22Rv1 (cell line): Measurements from ENCODE around the gene POLD2.

ENCODE experiments used
- ZFX ChIP-seq: fragments of 450-650 bp; IDR thresholded peaks from 2 replicates; pipeline ENCODE4 v1.6.1; 2017; ENCODE audit warnings: antibody characterized with exemption, borderline replicate concordance
- TF ChIP-seq, protein P1 (sequence below): fragments of 450-650 bp; IDR thresholded peaks from 2 replicates; pipeline ENCODE4 v1.5.1; 2017; ENCODE audit warnings: mild to moderate bottlenecking

DNA sequence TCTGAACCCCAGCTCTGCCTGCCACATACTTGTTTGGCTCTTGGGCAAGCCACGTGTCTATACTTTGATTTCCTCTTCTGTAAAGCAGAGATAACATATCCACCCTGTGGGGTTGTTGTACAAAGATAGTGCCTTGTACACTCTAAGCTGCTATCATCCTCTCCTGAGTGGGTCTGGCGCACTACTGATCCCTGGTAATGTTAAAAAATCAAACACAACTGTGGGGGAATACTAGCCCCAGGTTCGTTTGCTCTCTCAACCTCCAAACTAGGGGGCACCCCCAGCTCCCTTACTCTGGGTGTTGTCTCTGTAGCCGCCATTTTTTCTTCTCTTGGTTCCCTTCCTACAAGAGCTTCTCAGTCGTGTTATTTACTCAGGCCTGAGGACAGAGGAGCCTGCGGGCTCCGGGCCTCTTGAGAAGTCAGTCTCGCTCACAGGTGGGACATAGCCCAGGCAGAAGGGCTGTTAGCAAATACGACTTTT lies 42.0 kb downstream of the POLD2 start:
- TF ChIP-seq, protein P1, sequence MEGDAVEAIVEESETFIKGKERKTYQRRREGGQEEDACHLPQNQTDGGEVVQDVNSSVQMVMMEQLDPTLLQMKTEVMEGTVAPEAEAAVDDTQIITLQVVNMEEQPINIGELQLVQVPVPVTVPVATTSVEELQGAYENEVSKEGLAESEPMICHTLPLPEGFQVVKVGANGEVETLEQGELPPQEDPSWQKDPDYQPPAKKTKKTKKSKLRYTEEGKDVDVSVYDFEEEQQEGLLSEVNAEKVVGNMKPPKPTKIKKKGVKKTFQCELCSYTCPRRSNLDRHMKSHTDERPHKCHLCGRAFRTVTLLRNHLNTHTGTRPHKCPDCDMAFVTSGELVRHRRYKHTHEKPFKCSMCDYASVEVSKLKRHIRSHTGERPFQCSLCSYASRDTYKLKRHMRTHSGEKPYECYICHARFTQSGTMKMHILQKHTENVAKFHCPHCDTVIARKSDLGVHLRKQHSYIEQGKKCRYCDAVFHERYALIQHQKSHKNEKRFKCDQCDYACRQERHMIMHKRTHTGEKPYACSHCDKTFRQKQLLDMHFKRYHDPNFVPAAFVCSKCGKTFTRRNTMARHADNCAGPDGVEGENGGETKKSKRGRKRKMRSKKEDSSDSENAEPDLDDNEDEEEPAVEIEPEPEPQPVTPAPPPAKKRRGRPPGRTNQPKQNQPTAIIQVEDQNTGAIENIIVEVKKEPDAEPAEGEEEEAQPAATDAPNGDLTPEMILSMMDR: no peak
- TF ChIP-seq ZFX: no peak
